ENCODE results near the gene TENM4. TPM values are rescaled to one million over a fixed set of nuclear protein-coding genes. Genes with fewer than 3 reads are reported as not detected.

The TENM4 gene
- total RNA-seq, 2 experiments from 2014 or later, result not detected

- no peaks in the 10 kb centered on the region for H3K9me2 ChIP-seq (ENCODE audit: insufficient read depth, low read length)
- no peak overlapping the region for H2AFZ ChIP-seq (ENCODE audit: low read length)
- no peak for TF ChIP-seq EZH2phosphoT487 (IDR thresholded peaks at IDR 0.05; ENCODE audit: borderline replicate concordance, low read depth, low read length)
- TF ChIP-seq CTCF (conservative IDR thresholded peaks at IDR 0.05; ENCODE audit: low read length), result no peak
- no peaks in the 10 kb centered on the region for H3K79me2 ChIP-seq (ENCODE audit: insufficient read depth, low read depth, low read length)
- POLR2A ChIA-PET, result no interaction called here
- H3K4me3 ChIP-seq (ENCODE audit: low read depth, low read length, poor library complexity, severe bottlenecking), result no peak overlapping the region
- H3K4me1 ChIP-seq (ENCODE audit: insufficient read depth, low read length, poor library complexity, severe bottlenecking), result no peaks in the 10 kb centered on the region
- intact Hi-C loops (cut with micrococcal nuclease; ENCODE audit: unreplicated experiment), result no loop called here
- H4K20me1 ChIP-seq (ENCODE audit: insufficient read depth, low read length), result no peaks in the 10 kb centered on the region
- no peak overlapping the region for H3K27ac ChIP-seq (ENCODE audit: low read depth, low read length, poor library complexity, severe bottlenecking)
- CTCF ChIA-PET (ENCODE audit: unreplicated experiment), result no interaction called here
- no peaks in the 10 kb centered on the region for H3K9me3 ChIP-seq (ENCODE audit: low read length)
- no peaks in the 10 kb centered on the region for H3K36me3 ChIP-seq (ENCODE audit: insufficient read depth, low read length)
- no peak for DNase-seq (ENCODE audit: low spot score)
- no peak overlapping the region for H3K4me2 ChIP-seq (ENCODE audit: low read length)
- no TSS peak for BruUV-seq (replicated peaks)
Observed at GRCh38 chr11:78730267-78730824, 710.5 kb downstream of the TENM4 start.

GRCh38 chr11:78727816-78728215 is 713.0 kb downstream of the TENM4 start:
- H3K9me2 ChIP-seq (ENCODE audit: insufficient read depth, low read length), result no peaks in the 10 kb centered on the region
- no peak overlapping the region for H2AFZ ChIP-seq (ENCODE audit: low read length)
- ChIA-PET CTCF (ENCODE audit: unreplicated experiment) (no interaction called here), POLR2A (no interaction called here)
- no peak overlapping the region for H3K4me3 ChIP-seq (ENCODE audit: low read depth, low read length, poor library complexity, severe bottlenecking)
- no peak for TF ChIP-seq CTCF (conservative IDR thresholded peaks at IDR 0.05; ENCODE audit: low read length)
- TF ChIP-seq EZH2phosphoT487 (IDR thresholded peaks at IDR 0.05; ENCODE audit: borderline replicate concordance, low read depth, low read length), result no peak
- H4K20me1 ChIP-seq (ENCODE audit: insufficient read depth, low read length), result no peaks in the 10 kb centered on the region
- no peak for DNase-seq (ENCODE audit: low spot score)
- H3K4me2 ChIP-seq (ENCODE audit: low read length), result no peak overlapping the region
- H3K79me2 ChIP-seq (ENCODE audit: insufficient read depth, low read depth, low read length), result no peaks in the 10 kb centered on the region
- H3K36me3 ChIP-seq (ENCODE audit: insufficient read depth, low read length), result no peaks in the 10 kb centered on the region
- no TSS peak for BruUV-seq (replicated peaks)
- no peaks in the 10 kb centered on the region for H3K9me3 ChIP-seq (ENCODE audit: low read length)
- H3K27ac ChIP-seq (ENCODE audit: low read depth, low read length, poor library complexity, severe bottlenecking), result no peak overlapping the region
- intact Hi-C loops (cut with micrococcal nuclease; ENCODE audit: unreplicated experiment), result no loop called here
- no peaks in the 10 kb centered on the region for H3K4me1 ChIP-seq (ENCODE audit: insufficient read depth, low read length, poor library complexity, severe bottlenecking)

- H3K79me2 ChIP-seq (ENCODE audit: insufficient read depth, low read depth, low read length), result no peaks in the 10 kb centered on the region
- no peaks in the 10 kb centered on the region for H3K4me1 ChIP-seq (ENCODE audit: insufficient read depth, low read length, poor library complexity, severe bottlenecking)
- ChIA-PET CTCF (ENCODE audit: unreplicated experiment) (no interaction called here), POLR2A (no interaction called here)
- BruUV-seq (replicated peaks), result no TSS peak
- no peak overlapping the region for H2AFZ ChIP-seq (ENCODE audit: low read length)
- H3K27ac ChIP-seq (ENCODE audit: low read depth, low read length, poor library complexity, severe bottlenecking), result no peak overlapping the region
- H3K9me3 ChIP-seq (ENCODE audit: low read length), result no peaks in the 10 kb centered on the region
- no peak overlapping the region for H3K4me3 ChIP-seq (ENCODE audit: low read depth, low read length, poor library complexity, severe bottlenecking)
- H3K36me3 ChIP-seq (ENCODE audit: insufficient read depth, low read length), result no peaks in the 10 kb centered on the region
- no peaks in the 10 kb centered on the region for H4K20me1 ChIP-seq (ENCODE audit: insufficient read depth, low read length)
- intact Hi-C loops (cut with micrococcal nuclease; ENCODE audit: unreplicated experiment), result no loop called here
- no peak for DNase-seq (ENCODE audit: low spot score)
- TF ChIP-seq EZH2phosphoT487 (IDR thresholded peaks at IDR 0.05; ENCODE audit: borderline replicate concordance, low read depth, low read length), result no peak
- TF ChIP-seq CTCF (conservative IDR thresholded peaks at IDR 0.05; ENCODE audit: low read length), result no peak
- H3K4me2 ChIP-seq (ENCODE audit: low read length), result no peak overlapping the region
- no peaks in the 10 kb centered on the region for H3K9me2 ChIP-seq (ENCODE audit: insufficient read depth, low read length)
Observed at GRCh38 chr11:78725200-78725599, 715.6 kb downstream of the TENM4 start.
